ENCODE results near the gene KCNJ15. TPM values are rescaled to one million over a fixed set of nuclear protein-coding genes. Genes with fewer than 3 reads are reported as not detected.

The KCNJ15 gene
- total RNA-seq, 1 donor from 2014 or later, result 2.2 TPM

- Mint-ChIP-seq H3K4me1 (ENCODE audit: low read depth) (no peaks in the 10 kb centered on the region), H3K27me3 (peaks cover 19% of the 10 kb centered on the region), H3K27ac (no peak overlapping the region), H3K36me3 (ENCODE audit: insufficient read depth) (no peaks in the 10 kb centered on the region), H3K4me3 (ENCODE audit: low read depth) (no peak overlapping the region), H3K9me3 (ENCODE audit: low read depth) (no peaks in the 10 kb centered on the region)
- no peak for DNase-seq (ENCODE audit: low spot score, unreplicated experiment)
- TF ChIP-seq CTCF (IDR thresholded peaks at IDR 0.05; ENCODE audit: unreplicated experiment), result no peak
Measured at GRCh38 chr21:38287476-38287875, 30.7 kb downstream of the KCNJ15 start.

GRCh38 chr21:38289705-38290485 lies 33.1 kb downstream of the KCNJ15 start:
- peaks cover 12% of the 10 kb centered on the region for H3K27me3 Mint-ChIP-seq
- H3K27ac Mint-ChIP-seq, result no peak overlapping the region
- H3K9me3 Mint-ChIP-seq (ENCODE audit: low read depth), result no peaks in the 10 kb centered on the region
- peaks cover 3% of the 10 kb centered on the region for H3K4me1 Mint-ChIP-seq (ENCODE audit: low read depth)
- no peak overlapping the region for H3K4me3 Mint-ChIP-seq (ENCODE audit: low read depth)
- DNase-seq (ENCODE audit: low spot score, unreplicated experiment), result no peak
- no peak for TF ChIP-seq CTCF (IDR thresholded peaks at IDR 0.05; ENCODE audit: unreplicated experiment)
- no peaks in the 10 kb centered on the region for H3K36me3 Mint-ChIP-seq (ENCODE audit: insufficient read depth)

- no peak for DNase-seq (ENCODE audit: low spot score, unreplicated experiment)
- Mint-ChIP-seq H3K36me3 (ENCODE audit: insufficient read depth) (no peaks in the 10 kb centered on the region), H3K27ac (no peak overlapping the region), H3K9me3 (ENCODE audit: low read depth) (no peaks in the 10 kb centered on the region), H3K27me3 (peaks cover 12% of the 10 kb centered on the region), H3K4me3 (ENCODE audit: low read depth) (no peak overlapping the region), H3K4me1 (ENCODE audit: low read depth) (peaks cover 3% of the 10 kb centered on the region)
- no peak for TF ChIP-seq CTCF (IDR thresholded peaks at IDR 0.05; ENCODE audit: unreplicated experiment)
Measured at GRCh38 chr21:38290809-38291208, 34.0 kb downstream of the KCNJ15 start.

- no peak for TF ChIP-seq CTCF (IDR thresholded peaks at IDR 0.05; ENCODE audit: unreplicated experiment)
- no peaks in the 10 kb centered on the region for H3K9me3 Mint-ChIP-seq (ENCODE audit: low read depth)
- peaks cover 6% of the 10 kb centered on the region for H3K4me1 Mint-ChIP-seq (ENCODE audit: low read depth)
- no peak for DNase-seq (ENCODE audit: low spot score, unreplicated experiment)
- H3K27ac Mint-ChIP-seq, result no peak overlapping the region
- peaks cover 9% of the 10 kb centered on the region for H3K27me3 Mint-ChIP-seq
- no peaks in the 10 kb centered on the region for H3K36me3 Mint-ChIP-seq (ENCODE audit: insufficient read depth)
- no peak overlapping the region for H3K4me3 Mint-ChIP-seq (ENCODE audit: low read depth)
Measured at GRCh38 chr21:38291874-38292273, 35.1 kb downstream of the KCNJ15 start.

GRCh38 chr21:38293113-38293512 lies 36.3 kb downstream of the KCNJ15 start:
- Mint-ChIP-seq H3K36me3 (ENCODE audit: insufficient read depth) (no peaks in the 10 kb centered on the region), H3K27ac (no peak overlapping the region), H3K9me3 (ENCODE audit: low read depth) (no peaks in the 10 kb centered on the region), H3K4me1 (ENCODE audit: low read depth) (peaks cover 8% of the 10 kb centered on the region), H3K4me3 (ENCODE audit: low read depth) (no peak overlapping the region), H3K27me3 (peaks cover 9% of the 10 kb centered on the region)
- TF ChIP-seq CTCF (IDR thresholded peaks at IDR 0.05; ENCODE audit: unreplicated experiment), result no peak
- no peak for DNase-seq (ENCODE audit: low spot score, unreplicated experiment)
